ENCODE measurements around the gene MPZ. TPM values are rescaled to one million over a fixed set of nuclear protein-coding genes. Genes with fewer than 3 reads are reported as not detected.

The MPZ gene
- total and polyA plus RNA-seq, 5 donors from 2014 or later, result 2.3 TPM; not detected in 4

- no peaks in the 10 kb centered on the region for H3K4me1 ChIP-seq (ENCODE audit: control insufficient read depth, insufficient read depth, low read length, poor library complexity, severe bottlenecking)
- H3K4me3 ChIP-seq (ENCODE audit: low read depth, low read length), result no peak overlapping the region
- ATAC-seq (ENCODE audit: low read depth in 2 of 2), result no peak
- peaks cover 10% of the 10 kb centered on the region for H3K27me3 ChIP-seq (ENCODE audit: control insufficient read depth, insufficient read depth, low read length)
- H3K9me3 ChIP-seq (ENCODE audit: control insufficient read depth in 2 of 2, low read length in 2 of 2), result no peaks in the 10 kb centered on the region
- Mint-ChIP-seq H3K36me3 (no peaks in the 10 kb centered on the region), H3K27ac (no peak overlapping the region), H3K4me3 (no peak overlapping the region), H3K9me3 (no peaks in the 10 kb centered on the region), H3K4me1 (no peaks in the 10 kb centered on the region), H3K27me3 (peaks cover 37% of the 10 kb centered on the region)
- H3K36me3 ChIP-seq (ENCODE audit: control insufficient read depth, insufficient read depth, low read length), result no peaks in the 10 kb centered on the region
- no peak for DNase-seq
- no peak overlapping the region for H3K27ac ChIP-seq (ENCODE audit: insufficient read depth, low read length, poor library complexity, severe bottlenecking)
Measured at GRCh38 chr1:161267321-161267720, 42.4 kb downstream of the MPZ start.

GRCh38 chr1:161266836-161267235 is 42.9 kb downstream of the MPZ start:
- Mint-ChIP-seq H3K9me3 (no peaks in the 10 kb centered on the region), H3K4me3 (no peak overlapping the region)

GRCh38 chr1:161266202-161266601 is 43.6 kb downstream of the MPZ start:
- Histone ChIP-seq H3K27me3 (ENCODE audit: control insufficient read depth, insufficient read depth, low read length) (peaks cover 16% of the 10 kb centered on the region), H3K9me3 (ENCODE audit: control insufficient read depth in 2 of 2, low read length in 2 of 2) (no peaks in the 10 kb centered on the region), H3K27ac (ENCODE audit: insufficient read depth, low read length, poor library complexity, severe bottlenecking) (no peak overlapping the region), H3K4me3 (ENCODE audit: low read depth, low read length) (no peak overlapping the region), H3K4me1 (ENCODE audit: control insufficient read depth, insufficient read depth, low read length, poor library complexity, severe bottlenecking) (no peaks in the 10 kb centered on the region), H3K36me3 (ENCODE audit: control insufficient read depth, insufficient read depth, low read length) (no peaks in the 10 kb centered on the region)
- peaks cover 43% of the 10 kb centered on the region for H3K27me3 Mint-ChIP-seq
- H3K36me3 Mint-ChIP-seq, result no peaks in the 10 kb centered on the region
- no peak overlapping the region for H3K27ac Mint-ChIP-seq
- no peak for ATAC-seq (ENCODE audit: low read depth in 2 of 2)
- no peak for DNase-seq
- peaks cover 0 to 3% (median 0%) of the 10 kb centered on the region in 4 donors for H3K4me1 Mint-ChIP-seq
- no peaks in the 10 kb centered on the region for H3K9me3 Mint-ChIP-seq
- no peak overlapping the region for H3K4me3 Mint-ChIP-seq

More at GRCh38 chr1:161266836-161267235, 42.9 kb downstream of the MPZ start:
- Histone ChIP-seq H3K4me1 (ENCODE audit: control insufficient read depth, insufficient read depth, low read length, poor library complexity, severe bottlenecking) (no peaks in the 10 kb centered on the region), H3K27ac (ENCODE audit: insufficient read depth, low read length, poor library complexity, severe bottlenecking) (no peak overlapping the region), H3K4me3 (ENCODE audit: low read depth, low read length) (no peak overlapping the region), H3K9me3 (ENCODE audit: control insufficient read depth in 2 of 2, low read length in 2 of 2) (no peaks in the 10 kb centered on the region), H3K27me3 (ENCODE audit: control insufficient read depth, insufficient read depth, low read length) (peaks cover 11% of the 10 kb centered on the region), H3K36me3 (ENCODE audit: control insufficient read depth, insufficient read depth, low read length) (no peaks in the 10 kb centered on the region)
- Mint-ChIP-seq H3K27ac (no peak overlapping the region), H3K27me3 (peaks cover 38% of the 10 kb centered on the region), H3K36me3 (no peaks in the 10 kb centered on the region), H3K4me1 (no peaks in the 10 kb centered on the region)
- DNase-seq, result no peak
- ATAC-seq (ENCODE audit: low read depth in 2 of 2), result no peak

GRCh38 chr1:161265305-161265704 is 44.5 kb downstream of the MPZ start:
- Mint-ChIP-seq H3K27me3 (peaks cover 44% of the 10 kb centered on the region), H3K9me3 (no peaks in the 10 kb centered on the region), H3K27ac (no peak overlapping the region), H3K4me1 (peaks cover 0 to 3% (median 0%) of the 10 kb centered on the region in 4 donors), H3K36me3 (no peaks in the 10 kb centered on the region), H3K4me3 (no peak overlapping the region)
- no peaks in the 10 kb centered on the region for H3K4me1 ChIP-seq (ENCODE audit: control insufficient read depth, insufficient read depth, low read length, poor library complexity, severe bottlenecking)
- peaks cover 23% of the 10 kb centered on the region for H3K27me3 ChIP-seq (ENCODE audit: control insufficient read depth, insufficient read depth, low read length)
- no peak overlapping the region for H3K27ac ChIP-seq (ENCODE audit: insufficient read depth, low read length, poor library complexity, severe bottlenecking)
- H3K9me3 ChIP-seq (ENCODE audit: control insufficient read depth in 2 of 2, low read length in 2 of 2), result no peaks in the 10 kb centered on the region
- DNase-seq, result no peak
- no peak overlapping the region for H3K4me3 ChIP-seq (ENCODE audit: low read depth, low read length)
- ATAC-seq (ENCODE audit: low read depth in 2 of 2), result no peak
- H3K36me3 ChIP-seq (ENCODE audit: control insufficient read depth, insufficient read depth, low read length), result no peaks in the 10 kb centered on the region

- no peak overlapping the region for H3K4me3 Mint-ChIP-seq
- H3K36me3 ChIP-seq (ENCODE audit: control insufficient read depth, insufficient read depth, low read length), result no peaks in the 10 kb centered on the region
- H3K9me3 Mint-ChIP-seq, result peaks cover 0 to 19% (median 10%) of the 10 kb centered on the region in 7 donors
- peaks cover 10 to 13% of the 10 kb centered on the region in 2 experiments for H3K9me3 ChIP-seq (ENCODE audit: control insufficient read depth in 2 of 2, low read length in 2 of 2)
- H3K36me3 Mint-ChIP-seq, result peaks cover 4% of the 10 kb centered on the region
- peaks cover 34% of the 10 kb centered on the region for H3K27me3 ChIP-seq (ENCODE audit: control insufficient read depth, insufficient read depth, low read length)
- H3K27me3 Mint-ChIP-seq, result peaks cover 76% of the 10 kb centered on the region
- H3K27ac ChIP-seq (ENCODE audit: insufficient read depth, low read length, poor library complexity, severe bottlenecking), result no peak overlapping the region
- ATAC-seq (ENCODE audit: low read depth in 2 of 2) (no peak), DNase-seq (no peak)
- H3K4me1 Mint-ChIP-seq, result peaks cover 0 to 18% (median 7%) of the 10 kb centered on the region in 4 donors
- no peak overlapping the region for H3K4me3 ChIP-seq (ENCODE audit: low read depth, low read length)
- H3K27ac Mint-ChIP-seq, result no peak overlapping the region
- peaks cover 13% of the 10 kb centered on the region for H3K4me1 ChIP-seq (ENCODE audit: control insufficient read depth, insufficient read depth, low read length, poor library complexity, severe bottlenecking)
Measured at GRCh38 chr1:161261261-161262235, 48.2 kb downstream of the MPZ start.

GRCh38 chr1:161260376-161261260 is 49.1 kb downstream of the MPZ start:
- Histone ChIP-seq H3K4me3 (ENCODE audit: low read depth, low read length) (no peak overlapping the region), H3K27me3 (ENCODE audit: control insufficient read depth, insufficient read depth, low read length) (peaks cover 31% of the 10 kb centered on the region), H3K4me1 (ENCODE audit: control insufficient read depth, insufficient read depth, low read length, poor library complexity, severe bottlenecking) (peaks cover 13% of the 10 kb centered on the region), H3K36me3 (ENCODE audit: control insufficient read depth, insufficient read depth, low read length) (no peaks in the 10 kb centered on the region), H3K9me3 (ENCODE audit: control insufficient read depth in 2 of 2, low read length in 2 of 2) (peaks cover 13 to 17% of the 10 kb centered on the region in 2 experiments), H3K27ac (ENCODE audit: insufficient read depth, low read length, poor library complexity, severe bottlenecking) (no peak overlapping the region)
- Mint-ChIP-seq H3K4me1 (peaks cover 0 to 18% (median 7%) of the 10 kb centered on the region in 4 donors), H3K27me3 (peaks cover 76% of the 10 kb centered on the region), H3K36me3 (peaks cover 4% of the 10 kb centered on the region), H3K9me3 (peaks cover 0 to 21% (median 10%) of the 10 kb centered on the region in 7 donors), H3K4me3 (no peak overlapping the region), H3K27ac (peak overlapping the region in 1 of 3 donors; percentile 48)
- DNase-seq (peak in 1 of 3 donors; percentile 14), ATAC-seq (ENCODE audit: low read depth in 2 of 2) (no peak)

- peaks cover 13 to 17% of the 10 kb centered on the region in 2 experiments for H3K9me3 ChIP-seq (ENCODE audit: control insufficient read depth in 2 of 2, low read length in 2 of 2)
- peaks cover 13% of the 10 kb centered on the region for H3K4me1 ChIP-seq (ENCODE audit: control insufficient read depth, insufficient read depth, low read length, poor library complexity, severe bottlenecking)
- Mint-ChIP-seq H3K27me3 (peaks cover 75% of the 10 kb centered on the region), H3K27ac (no peak overlapping the region), H3K4me3 (peak overlapping the region in 3 of 4 donors; percentile 30 to 71 (median 70)), H3K9me3 (peaks cover 0 to 23% (median 10%) of the 10 kb centered on the region in 7 donors), H3K4me1 (peaks cover 0 to 18% (median 7%) of the 10 kb centered on the region in 4 donors), H3K36me3 (peaks cover 4% of the 10 kb centered on the region)
- no peak overlapping the region for H3K4me3 ChIP-seq (ENCODE audit: low read depth, low read length)
- H3K27ac ChIP-seq (ENCODE audit: insufficient read depth, low read length, poor library complexity, severe bottlenecking), result no peak overlapping the region
- no peak for DNase-seq
- no peak for ATAC-seq (ENCODE audit: low read depth in 2 of 2)
- H3K36me3 ChIP-seq (ENCODE audit: control insufficient read depth, insufficient read depth, low read length), result no peaks in the 10 kb centered on the region
- peaks cover 31% of the 10 kb centered on the region for H3K27me3 ChIP-seq (ENCODE audit: control insufficient read depth, insufficient read depth, low read length)
Measured at GRCh38 chr1:161259765-161260164, 50.0 kb downstream of the MPZ start.

Measured in CD4-positive, CD25-positive, alpha-beta regulatory T cell (primary cell).